GM19397 (cell line): Measurements from ENCODE around the gene KIAA2012.

Experiments used
- ATAC-seq: cut with Tn5 transposase; IDR thresholded peaks from one replicate; pipeline ENCODE4 v1.9.1; 2021; ENCODE audit warnings: mild to moderate bottlenecking, moderate library complexity; ENCODE audit not compliant: unreplicated experiment

KIAA2012 gene

GRCh38 chr2:202042444-202042843 is 30.6 kb upstream of the KIAA2012 start:
- ATAC-seq, result no peak

- no peak for ATAC-seq
Observed at GRCh38 chr2:202043475-202043874, 29.6 kb upstream of the KIAA2012 start.

DNA sequence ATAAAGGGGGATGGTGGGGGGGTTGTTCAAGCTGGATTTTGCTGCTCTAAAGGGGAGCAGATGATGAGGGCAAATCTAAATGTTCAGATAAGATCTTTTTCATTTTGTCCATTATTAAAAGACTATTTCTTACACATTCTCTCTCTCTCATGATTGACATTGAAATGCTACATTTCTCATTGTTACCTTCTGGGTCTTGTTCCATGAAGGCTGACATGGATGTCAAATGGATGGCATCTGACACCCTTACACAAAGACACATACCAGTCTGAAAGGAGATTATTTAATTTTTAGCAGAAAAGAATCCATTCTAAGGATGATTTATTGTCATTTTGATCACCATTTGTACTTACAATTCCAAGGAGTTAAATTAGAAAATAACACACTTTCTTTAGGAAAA is 28.3 kb upstream of the KIAA2012 start:
- ATAC-seq, result no peak

- no peak for ATAC-seq
Observed at GRCh38 chr2:202046572-202046971, 26.5 kb upstream of the KIAA2012 start.

DNA sequence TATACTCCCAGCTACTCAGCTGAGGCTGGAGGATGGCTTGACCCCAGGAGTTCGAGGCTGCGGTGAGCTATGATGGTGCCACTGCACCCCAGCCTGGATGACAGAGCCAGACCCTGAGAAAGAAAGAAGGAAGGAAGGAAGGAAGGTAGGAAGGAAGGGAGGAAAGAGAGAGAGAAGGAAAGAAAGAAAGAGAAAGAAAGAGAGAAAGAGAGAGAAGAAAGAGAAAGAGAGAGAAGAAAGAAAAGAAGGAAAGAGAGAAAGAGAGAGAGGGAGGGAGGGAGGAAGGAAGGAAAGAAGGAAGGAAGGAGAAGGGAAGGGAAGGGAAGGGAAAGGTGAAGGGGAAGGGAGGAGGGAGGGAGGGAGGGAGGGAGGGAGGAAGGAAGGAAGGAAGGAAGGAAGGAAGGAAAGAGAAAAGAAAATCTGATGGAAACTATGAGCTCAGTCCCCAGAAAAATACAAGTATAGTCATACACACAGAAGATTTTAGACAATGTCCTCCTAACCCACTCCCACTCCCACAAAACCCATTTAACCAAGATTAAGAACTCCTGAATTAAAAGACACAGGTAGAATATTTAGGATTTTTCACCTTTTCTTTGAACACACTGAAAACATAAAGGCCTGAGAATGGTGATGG is 23.8 kb upstream of the KIAA2012 start:
- no peak for ATAC-seq

DNA sequence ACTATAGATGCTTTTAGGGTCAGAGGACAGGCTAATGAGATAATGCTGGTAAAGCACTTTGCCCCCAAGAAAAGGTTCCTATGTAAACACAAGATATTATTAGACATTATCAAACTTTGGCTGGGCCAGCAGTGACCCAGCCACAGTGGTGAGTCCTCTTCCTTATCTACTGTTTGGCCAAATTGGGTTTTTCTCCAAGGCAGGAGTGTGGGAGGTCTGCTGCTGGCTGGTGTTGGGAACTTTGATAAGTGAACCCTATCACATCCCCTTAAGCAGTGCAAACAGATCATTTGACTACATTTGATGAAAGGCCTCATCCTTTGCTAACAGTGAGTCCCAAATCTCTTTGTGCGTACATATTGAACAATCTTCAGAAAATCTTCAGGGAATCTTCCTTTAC is 23.2 kb upstream of the KIAA2012 start:
- ATAC-seq, result no peak

DNA sequence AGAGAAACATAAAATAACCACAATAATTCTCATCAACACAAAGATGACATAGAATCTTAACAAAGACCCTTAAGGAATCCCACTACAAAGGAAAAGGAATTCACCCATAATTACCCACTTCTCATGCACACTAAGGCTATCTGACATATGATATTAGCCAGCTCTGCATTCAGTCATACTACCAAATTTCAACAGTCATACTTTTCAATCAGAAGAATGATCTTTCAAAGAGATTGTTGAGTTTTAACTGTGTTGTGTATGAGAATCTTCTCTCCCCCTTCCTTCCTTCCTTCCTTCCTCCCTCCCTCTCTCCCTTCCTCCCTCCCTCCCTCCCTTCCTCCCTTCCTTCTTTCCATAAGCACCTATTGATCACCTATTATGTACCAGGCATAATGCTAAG is 22.4 kb upstream of the KIAA2012 start:
- ATAC-seq, result no peak

- no peak for ATAC-seq
Observed at GRCh38 chr2:202051499-202052161, 21.4 kb upstream of the KIAA2012 start.

GRCh38 chr2:202052235-202052634 is 20.8 kb upstream of the KIAA2012 start:
- no peak for ATAC-seq

- ATAC-seq, result no peak
Observed at GRCh38 chr2:202054679-202055078, 18.4 kb upstream of the KIAA2012 start.

DNA sequence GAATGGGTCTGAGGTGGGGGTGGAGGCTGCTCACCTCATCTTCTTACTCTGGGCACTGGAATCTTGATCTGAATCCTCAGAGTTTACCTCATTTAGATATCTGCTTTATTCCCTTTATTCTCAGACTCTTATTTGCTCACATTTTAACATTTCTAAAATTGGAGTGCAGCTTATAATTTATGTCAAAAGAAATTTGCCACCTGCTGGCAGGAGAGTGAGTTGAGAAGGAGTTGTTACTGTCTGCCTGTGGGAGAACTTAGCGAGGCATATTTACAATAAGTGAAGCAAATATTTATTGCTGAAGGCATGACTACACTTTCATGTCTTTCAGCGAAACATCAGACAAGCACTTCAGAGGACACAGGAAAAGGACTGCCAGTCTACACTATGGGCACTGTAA is 16.4 kb upstream of the KIAA2012 start:
- ATAC-seq, result no peak

DNA sequence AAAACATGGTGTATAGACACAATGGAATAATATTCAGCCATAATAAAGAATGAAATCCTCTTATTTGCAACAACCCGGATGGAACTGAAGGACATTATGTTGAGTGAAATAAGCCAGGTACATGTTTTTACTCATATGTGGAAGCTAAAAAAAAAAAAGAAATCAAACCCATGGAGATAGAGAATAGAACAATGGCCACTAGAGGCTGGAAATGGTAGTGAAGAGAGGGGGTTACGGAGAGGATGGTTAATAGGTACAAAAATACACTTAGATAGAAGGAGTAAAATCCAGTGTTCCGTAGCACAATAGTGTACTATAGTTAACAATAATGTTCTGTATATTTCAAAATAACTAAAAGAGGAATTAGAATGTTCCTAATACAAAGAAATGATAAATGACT is 12.8 kb upstream of the KIAA2012 start:
- ATAC-seq, result no peak

- ATAC-seq, result no peak
Observed at GRCh38 chr2:202061695-202062094, 11.4 kb upstream of the KIAA2012 start.

GRCh38 chr2:202064171-202064880 is 8.7 kb upstream of the KIAA2012 start:
- ATAC-seq, result no peak

- ATAC-seq, result no peak
Observed at GRCh38 chr2:202064881-202065230, 8.2 kb upstream of the KIAA2012 start.

DNA sequence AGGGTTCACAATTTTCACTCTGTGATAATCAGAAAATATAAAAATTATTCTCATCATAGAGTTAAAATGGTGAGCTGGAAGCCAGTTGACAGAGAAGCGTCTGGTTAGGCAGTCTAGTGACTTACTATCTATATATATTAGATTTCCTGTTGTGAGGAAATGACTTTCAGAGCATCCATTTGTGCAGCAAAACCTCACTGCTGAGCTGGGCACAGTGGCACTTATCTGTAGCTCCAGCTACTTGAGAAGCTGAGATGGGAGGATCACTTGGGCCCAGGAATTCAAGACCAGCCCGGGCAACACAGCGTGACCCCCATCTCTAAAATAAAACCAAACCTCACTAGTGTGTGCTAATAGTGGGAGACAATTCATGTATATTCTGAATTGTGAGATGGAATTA is 7.2 kb upstream of the KIAA2012 start:
- ATAC-seq, result no peak

DNA sequence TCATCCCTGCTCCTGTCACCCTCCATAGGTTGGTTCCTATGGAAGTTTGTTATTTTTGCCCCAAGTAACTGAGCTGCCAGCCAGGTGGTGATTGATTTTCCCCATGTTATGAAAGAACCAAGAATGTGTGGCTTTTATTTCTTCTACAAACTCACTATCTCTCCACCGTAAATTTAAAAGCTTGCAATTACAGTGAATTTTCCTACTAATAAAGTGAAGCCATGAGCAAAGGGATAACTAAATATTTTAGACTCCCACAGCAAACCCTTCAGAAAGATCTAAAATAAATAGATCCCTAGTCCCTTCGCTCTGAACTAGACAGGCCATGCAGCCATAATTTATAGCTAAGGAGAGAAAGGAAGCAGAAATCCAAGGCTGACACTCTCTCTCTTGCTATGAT is 6.2 kb upstream of the KIAA2012 start:
- no peak for ATAC-seq

- no peak for ATAC-seq
Observed at GRCh38 chr2:202067589-202067988, 5.5 kb upstream of the KIAA2012 start.

- no peak for ATAC-seq
Observed at GRCh38 chr2:202069170-202070067, 3.6 kb upstream of the KIAA2012 start.

DNA sequence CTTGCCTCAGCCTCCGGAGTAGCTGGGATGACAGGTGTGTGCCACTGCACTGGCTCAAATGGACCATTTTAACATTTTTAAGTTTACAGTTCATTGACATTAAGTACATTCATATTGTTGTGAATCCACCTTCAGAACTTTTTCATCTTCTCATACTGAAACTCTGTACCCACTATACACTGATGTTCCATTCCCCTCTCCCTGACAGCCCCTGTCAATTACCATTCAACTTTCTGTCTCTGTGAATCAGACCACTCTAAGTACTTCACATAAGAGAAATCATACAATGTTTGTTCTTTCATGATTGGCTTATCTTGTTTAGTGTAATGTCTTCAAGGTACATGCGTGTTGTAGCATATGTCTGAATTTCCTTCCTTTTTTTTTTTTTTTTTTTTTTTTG is 1.9 kb upstream of the KIAA2012 start:
- ATAC-seq, result no peak

GRCh38 chr2:202072226-202072625 is 829 bp upstream of the KIAA2012 start:
- no peak for ATAC-seq
